Spleen (tissue), 7 donors: ENCODE results near the gene SERPINA3.

ENCODE experiments used
- CTCF ChIP-seq, 11 experiments: fragments of 200-600 bp in 7 of 11; fragments of 450-650 bp in 4 of 11; sonication (generic) in 4 of 11; IDR thresholded peaks in 8 of 11; conservative IDR thresholded peaks in 3 of 11; 1 replicate in 7 of 11; 2 replicates in 4 of 11; pipeline versions ENCODE4 v1.4.0 to v1.8.0; 2016 to 2021; ENCODE audit warnings: antibody characterized with exemption in 11 of 11, inconsistent platforms in 4 of 11, mild to moderate bottlenecking in 1 of 11
- POLR2A ChIP-seq, 3 donors: fragments of 450-650 bp; IDR thresholded peaks; one replicate each; pipeline ENCODE4 v1.5.1; 2017; ENCODE audit warnings: antibody characterized with exemption in 3 of 3, mild to moderate bottlenecking in 1 of 3
- donor health status: DM: no; HTN: no; CAD: no; lungs with moderate emphysema.
- donor health status: DM: no; HTN: no; CAD: no.
- donor health status: DM: no; HTN: no; CAD: no.

DNA sequence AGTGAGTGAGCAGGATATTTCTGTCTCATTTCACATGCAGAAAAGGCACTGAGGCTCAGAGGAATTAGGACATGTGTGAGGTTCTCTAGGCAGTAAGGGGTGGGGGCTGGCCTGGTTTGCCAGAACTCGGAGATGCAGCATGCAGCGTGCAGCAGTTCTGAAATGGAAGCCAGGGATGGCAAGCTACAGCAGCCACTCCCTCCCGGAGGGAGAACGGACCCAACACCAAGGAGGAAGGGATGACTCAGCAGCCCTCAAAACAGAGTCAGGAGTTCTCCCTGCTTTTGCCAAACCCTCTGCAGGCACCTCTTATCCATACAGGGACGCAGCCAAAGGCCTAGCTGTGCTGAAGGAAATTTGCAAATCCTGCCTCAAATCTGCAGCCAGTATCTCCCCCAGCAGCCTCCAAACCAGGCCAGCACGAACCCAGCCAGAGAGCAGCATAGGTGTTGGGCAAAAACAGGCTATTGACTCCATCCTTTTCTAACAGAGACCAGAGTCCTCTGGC, 10.3 kb upstream of the SERPINA3 start:
- TF ChIP-seq CTCF (IDR thresholded peaks at IDR 0.05 in 8 of 11, conservative IDR thresholded peaks at IDR 0.05 in 3 of 11) (no peak), POLR2A (IDR thresholded peaks at IDR 0.05) (no peak)
